Kidney capillary endothelial cell (primary cell): ENCODE results near the gene FRAT1.
"Not testable (repeated sequence)": the region's sequence is repeated elsewhere in the genome, so short reads cannot be mapped to it uniquely, and the experiment has no call there.

Source experiments
- DNase-seq: peaks from one replicate; pipeline ENCODE4 v3.0.0-alpha.2; 2018; ENCODE audit warnings: low spot score

The FRAT1 gene

DNA sequence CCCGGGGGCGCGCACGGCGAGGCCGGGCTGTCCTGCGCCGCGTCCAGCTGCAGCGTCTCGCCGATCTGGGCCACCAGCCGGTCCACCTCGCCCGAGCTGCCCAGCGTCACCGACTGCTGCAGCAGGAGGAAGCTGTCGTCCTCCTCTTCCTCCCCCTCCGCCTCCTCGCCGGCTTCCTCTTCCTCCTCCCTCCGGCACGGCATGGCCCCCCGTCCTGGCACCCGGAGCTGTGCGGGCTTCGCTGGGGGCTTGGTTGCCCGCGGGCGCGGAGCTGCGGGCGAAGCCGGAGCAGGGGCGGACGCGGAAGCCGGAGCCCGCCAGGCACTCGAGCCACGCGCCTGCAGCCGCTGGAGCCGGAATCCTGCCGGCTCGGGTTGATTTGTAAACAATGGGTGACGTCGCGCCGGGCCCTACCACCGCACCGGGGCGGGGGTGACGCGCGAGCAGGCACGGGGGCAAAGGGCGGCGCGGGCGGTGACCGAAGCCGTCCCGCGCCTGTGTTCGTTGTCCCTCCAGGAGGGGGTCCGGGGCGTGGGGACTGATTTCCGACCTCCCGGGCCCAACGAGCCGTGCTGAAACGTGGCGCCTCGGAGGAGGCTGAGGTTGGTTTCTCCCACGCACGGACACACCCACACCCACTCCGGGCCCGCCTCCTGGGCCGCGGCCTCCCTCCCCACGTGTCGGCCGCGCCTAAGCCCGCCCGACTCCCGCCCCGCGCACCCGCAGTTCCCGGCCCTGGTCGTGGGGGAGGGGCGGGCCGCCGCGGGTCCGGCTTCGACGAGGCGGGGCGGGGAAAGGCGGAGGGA lies 15.5 kb downstream of the FRAT1 start, which contains the start of gene FRAT2:
Gene FRAT2, minus strand, starts transcription at position 360 of the 806 bp plus-strand sequence. Its CDS starts 157 bp downstream, at position 203.
- DNase-seq = peak; percentile 88

DNA sequence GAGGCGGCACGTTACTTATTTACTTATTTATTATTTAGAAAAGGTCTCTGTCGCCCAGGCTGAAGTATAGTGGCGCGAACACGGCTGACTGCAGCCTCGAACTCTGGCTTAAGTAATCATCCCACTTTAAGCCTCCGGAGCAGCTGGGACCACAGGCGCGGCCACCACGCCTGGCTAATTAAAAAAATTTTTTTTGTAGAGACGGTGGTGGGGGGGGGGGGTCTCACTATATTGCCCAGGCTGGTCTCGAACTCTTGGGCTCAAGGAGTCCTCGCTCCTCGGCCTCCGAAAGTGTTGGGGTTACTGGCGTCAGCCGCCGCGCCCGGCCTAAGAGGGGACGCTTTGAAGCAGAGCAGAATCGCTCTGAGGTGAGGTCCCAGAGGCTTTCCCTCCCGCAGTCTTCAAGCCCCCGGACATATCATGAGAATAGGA lies 16.1 kb downstream of the FRAT1 start:
- no peak for DNase-seq

DNA sequence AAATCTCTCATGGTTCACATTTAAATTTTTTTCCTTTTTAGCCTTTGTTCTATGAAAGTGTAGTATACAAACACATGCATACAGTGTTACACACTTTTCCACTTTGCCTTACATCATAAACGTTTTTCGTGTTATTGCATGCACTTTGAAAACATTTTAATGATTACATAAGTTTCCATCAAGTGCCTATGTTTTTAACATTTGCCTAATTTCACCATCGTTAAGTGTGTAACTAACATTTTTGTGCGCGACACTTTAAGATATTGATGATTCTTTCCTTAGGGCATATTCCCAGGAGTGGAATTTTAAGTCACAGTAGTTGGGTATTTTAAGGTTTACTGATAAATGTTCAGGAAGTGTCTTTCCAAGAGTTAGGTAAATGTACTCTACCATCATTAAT lies 16.9 kb downstream of the FRAT1 start:
- no peak for DNase-seq

DNA sequence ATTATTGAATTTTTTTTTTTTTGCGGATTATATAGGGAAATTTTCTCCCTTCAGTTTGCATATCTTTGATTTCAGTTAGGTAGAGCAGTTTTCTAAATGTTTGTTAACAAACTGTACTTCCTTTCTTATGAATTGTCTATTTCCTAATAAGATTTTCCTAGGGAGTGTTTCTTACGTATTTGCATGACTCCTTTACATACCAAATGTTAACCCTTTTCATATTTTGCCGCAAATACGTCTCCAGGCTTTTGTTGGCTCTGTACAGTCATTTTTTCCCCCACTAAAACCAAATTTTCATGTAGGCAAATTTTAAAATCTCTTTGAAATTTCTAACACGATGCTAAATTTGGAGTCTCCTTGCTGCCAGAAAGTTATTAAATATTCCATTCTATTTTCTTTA lies 17.4 kb downstream of the FRAT1 start:
- DNase-seq = no peak

DNA sequence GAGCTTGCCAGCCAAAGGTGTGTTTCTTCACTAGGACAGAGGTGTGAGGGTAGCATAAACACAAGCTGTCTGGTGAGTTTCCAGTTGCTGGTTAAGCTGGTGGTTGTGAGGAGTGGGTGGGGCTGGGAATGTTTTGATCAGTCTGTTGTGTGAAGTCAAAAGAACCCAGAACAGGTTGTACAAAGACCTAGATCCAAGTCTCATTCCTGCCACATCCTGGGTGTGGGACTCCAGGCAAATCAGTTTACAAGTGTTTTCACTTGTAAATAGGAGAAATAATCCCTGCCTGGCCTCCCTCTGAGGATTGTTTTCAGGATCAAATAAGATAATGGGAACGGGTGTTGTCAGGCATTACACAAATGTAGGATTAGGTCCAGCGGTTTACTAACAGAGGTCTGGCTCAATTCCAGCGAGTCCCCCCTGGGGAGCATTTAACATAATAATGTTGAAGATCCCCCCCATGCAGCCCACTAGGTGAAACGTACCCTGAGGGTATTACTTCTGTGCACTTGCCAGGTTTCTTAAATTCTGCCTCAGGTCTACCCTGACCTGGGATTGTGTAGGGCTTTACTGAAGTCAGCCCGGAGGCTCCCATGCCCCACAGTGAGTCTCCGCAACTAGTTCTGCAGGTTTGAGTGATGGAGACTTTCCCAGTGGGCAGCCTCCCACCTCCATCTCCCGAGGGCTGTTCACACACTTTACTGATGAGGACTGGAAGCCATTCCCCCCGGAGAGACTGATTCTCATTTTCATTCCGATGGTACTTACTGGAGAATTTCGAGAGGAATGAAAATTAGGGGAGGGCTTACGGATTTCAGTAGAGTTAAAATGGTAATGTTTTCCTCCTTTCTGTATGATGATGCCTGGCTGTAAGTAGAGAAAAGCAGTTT lies 18.1 kb downstream of the FRAT1 start:
- DNase-seq = no peak

DNA sequence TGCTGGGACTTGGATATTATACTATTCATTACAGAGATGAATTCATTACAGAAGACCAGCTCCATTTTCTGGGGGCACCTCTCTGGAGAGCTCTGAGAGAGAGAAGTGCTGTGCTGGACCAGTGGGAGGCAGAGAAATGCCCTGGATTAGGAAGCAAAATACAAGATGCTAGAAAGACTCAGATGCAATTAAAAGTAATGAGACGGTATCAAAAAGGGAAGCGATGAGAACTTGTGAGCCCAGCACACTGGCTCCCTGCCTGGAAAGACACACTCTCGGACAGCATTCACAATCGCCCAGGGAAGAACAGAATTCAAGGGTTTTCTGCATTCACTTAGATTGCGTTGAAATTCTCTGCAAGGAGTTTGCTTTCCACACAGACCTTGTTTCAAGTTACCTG lies 19.0 kb downstream of the FRAT1 start:
- DNase-seq = no peak

DNA sequence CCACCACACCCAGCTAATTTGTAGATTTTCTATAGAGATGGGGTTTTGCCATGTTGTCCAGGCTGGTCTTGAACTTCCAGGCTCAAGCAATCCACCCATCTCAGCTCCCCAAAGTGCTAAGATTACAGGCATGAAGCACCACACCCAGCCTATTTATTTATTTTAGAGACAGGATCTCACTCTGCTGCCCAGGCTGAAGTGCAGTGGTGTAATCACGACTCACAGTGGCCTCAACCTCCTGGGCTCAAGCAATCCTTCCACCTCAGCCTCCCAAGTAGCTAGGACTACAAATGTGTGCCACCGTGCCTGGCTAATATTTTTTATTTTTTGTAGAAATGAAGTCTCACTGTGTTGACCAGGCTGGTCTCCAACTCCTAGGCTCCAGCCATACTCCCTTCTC lies 22.3 kb downstream of the FRAT1 start:
- no peak for DNase-seq

DNA sequence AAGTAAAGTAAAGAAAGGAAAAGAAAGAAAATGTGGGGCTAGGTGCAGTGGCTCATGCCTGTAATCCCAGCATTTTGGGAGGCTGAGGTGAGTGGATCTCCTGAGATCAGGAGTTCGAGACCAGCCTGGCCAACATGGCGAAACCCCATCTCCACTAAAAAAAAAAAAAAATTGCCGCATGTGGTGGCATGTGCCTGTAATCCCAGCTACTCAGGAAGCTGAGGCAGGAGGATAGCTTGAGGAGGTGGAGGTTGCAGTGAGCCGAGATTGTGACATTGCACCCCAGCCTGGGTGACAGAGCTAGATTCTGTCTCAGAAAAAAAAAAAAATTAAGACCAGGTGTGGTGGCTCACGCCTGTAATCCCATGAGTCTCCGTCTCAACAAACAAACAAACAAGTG lies 24.6 kb downstream of the FRAT1 start:
- DNase-seq = not testable (repeated sequence)

DNA sequence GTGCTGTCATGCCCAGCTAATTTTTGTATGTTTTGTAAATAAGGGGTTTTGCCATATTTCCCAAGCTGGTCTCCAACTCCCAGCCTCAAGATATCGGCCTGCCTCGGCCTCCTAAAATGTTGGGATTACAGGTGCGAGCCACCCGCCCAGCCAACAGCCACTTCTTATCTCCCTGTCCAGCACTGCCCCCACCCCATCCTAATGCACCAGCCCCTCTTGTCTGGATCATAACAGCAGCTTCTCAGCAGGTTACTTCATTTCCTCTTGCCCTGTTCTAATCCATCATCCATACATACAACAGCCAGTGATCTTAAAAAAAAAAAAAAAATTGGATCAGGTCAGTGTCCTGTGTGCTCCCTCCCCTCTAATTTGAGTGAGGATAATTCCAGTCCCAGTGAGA lies 28.2 kb downstream of the FRAT1 start:
- no peak for DNase-seq

DNA sequence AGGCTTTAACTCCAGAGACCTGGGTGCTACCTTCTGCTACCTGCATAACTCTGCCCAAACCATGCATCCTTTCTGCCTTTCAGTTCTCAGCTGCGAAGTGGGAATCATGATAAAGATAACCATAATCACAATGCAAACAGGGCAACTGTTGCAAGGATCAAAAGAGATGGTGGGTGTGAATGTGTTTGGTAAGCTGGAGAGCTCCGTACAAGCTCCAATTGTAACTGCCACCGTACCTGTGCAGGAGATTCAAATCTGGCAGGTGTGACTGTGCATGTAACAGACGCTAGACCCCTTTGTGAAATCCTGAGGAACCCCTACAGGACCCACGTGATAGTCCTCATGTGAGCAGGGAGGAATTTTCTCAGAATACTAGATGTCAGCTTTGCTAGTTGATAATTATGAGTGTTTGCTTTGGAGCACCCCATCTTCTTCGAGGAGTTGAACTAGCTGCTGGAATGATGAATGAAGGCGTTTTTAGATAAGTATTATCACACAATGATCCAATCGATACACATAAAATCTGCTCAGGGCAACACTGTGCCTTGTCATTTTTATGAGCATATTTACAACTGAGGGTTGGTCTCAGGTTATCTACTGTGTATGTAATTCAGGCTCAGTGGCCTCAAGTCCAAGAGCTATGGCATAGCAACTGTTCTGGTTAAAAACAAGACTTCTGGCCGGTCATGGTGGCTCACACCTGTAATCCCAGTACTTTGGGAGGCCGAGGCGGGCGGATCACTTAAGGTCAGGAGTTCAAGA lies 30.9 kb downstream of the FRAT1 start:
- DNase-seq = no peak

DNA sequence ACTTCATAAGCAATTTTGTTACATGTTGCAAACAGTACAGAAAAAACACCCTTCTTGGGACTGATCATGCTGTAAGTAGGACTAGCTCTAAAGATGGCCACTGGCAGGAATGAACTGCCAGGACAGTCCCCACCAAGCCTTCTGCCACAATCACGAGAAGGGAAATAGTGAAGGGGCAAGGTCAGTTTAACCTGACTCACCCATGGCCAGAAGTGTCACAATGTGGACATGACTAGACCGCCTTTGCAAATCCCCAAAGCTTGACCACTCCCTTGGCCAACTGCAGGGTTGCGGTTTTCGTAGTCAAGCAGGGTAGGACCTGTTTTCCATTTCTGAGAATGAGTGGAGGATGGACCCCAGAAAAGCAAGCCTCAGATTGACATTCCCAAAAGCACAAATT lies 34.9 kb downstream of the FRAT1 start:
- no peak for DNase-seq

DNA sequence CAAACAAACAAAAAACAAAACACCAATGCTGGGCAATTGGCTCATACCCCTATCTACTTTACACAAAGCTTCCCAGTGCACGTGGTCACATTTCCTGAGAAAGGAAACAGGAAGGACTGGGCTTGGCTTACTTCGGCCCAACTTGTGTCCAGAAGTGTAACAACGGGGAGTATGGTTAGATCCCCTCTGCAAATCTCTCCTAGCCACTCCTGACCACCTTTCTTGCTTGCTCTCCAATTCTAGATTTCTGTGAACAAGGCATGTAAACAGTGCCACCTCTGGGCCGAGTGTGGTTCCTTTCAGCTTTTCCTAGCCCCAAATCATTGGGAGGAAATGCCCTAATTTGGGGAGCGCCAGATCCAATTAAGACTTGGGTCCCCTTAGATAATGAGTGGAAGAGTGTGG lies 36.5 kb downstream of the FRAT1 start:
- peak; percentile 60 for DNase-seq

DNA sequence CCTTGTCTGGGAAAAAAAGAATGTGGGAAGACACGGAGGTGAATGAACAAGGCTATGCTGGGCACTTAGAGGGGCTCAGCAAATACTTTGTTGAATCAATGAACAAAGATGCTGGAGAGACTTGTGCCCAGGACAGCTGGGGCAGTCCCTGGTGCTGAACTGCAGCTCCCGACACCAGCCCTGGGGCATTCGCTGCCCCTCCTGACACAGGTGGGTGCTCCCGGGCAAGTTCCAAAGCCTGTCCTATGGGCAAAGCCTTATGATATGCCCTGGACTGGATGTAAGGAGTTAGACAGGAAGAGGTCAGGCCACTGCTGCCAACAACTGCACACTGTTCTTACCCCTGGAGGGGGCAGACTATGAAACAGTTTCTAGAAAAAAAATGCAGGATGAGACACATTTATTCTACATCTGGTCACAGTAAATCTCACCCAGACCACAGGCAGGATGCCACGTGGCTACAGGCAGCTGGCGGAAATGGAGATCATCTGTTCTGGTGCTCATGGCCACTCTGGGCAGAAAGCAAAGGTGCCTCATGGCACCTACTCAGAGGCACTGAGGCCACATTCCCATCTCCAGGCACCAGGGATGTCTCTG lies 37.3 kb downstream of the FRAT1 start:
- peak; percentile 46 for DNase-seq

DNA sequence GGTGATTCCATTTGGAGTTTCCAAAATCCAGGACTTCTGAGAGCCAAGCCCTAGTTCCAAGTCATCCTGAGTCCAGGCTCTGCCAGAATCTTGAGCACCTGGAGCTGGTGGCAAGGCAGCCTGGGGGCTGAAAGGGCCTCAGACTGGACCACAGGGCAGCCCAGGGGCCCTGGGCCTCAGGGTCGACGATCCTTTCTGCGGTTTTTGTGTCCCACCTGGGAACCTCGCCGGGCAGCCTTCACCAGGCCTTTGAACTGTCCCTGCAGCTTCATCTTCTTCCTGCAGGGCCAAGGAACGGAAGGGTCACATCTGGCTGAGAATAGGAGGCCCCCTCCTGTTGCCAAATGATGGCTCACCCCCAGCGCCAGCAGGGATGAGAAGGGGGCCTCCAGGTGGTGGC lies 37.8 kb downstream of the FRAT1 start:
- no peak for DNase-seq

DNA sequence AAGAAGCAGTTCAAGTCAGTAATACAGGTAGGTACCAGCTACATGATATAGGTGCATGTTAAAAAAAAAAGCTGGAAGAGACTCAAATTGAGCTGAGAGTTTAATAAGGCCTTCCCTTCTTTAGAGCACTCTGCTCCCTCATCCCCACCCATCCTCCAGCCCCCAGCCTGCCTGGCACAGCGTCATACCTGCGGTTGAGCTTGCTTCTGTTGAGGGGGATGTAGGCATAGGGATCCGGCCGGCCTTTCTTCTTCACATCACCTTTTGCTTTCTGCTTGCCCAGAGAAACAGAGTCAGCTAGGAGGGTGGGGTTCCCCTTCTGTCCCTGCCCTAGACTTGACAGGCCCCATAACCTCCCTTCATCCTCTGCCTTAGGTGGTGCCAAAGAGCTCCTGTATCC lies 39.3 kb downstream of the FRAT1 start:
- no peak for DNase-seq

DNA sequence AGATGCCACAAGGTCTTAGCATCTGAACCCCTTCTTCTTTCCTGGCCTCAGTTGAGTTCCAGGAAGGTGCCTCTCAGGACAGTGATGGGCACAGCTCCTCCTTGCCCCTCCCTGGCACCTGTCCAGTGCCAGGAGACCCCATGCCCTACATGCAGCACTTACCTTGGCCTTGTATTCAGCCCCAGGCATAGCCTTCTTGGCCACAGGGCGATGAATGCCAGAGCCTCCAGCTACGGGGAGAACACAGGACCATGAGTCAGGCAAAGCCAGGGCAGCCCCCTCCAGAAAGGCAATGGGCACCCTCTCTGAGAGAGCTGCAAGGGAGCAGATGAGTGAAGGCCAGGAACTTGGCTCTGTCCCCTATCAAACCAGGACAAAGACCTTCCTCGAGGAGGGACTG lies 39.7 kb downstream of the FRAT1 start:
- no peak for DNase-seq

DNA sequence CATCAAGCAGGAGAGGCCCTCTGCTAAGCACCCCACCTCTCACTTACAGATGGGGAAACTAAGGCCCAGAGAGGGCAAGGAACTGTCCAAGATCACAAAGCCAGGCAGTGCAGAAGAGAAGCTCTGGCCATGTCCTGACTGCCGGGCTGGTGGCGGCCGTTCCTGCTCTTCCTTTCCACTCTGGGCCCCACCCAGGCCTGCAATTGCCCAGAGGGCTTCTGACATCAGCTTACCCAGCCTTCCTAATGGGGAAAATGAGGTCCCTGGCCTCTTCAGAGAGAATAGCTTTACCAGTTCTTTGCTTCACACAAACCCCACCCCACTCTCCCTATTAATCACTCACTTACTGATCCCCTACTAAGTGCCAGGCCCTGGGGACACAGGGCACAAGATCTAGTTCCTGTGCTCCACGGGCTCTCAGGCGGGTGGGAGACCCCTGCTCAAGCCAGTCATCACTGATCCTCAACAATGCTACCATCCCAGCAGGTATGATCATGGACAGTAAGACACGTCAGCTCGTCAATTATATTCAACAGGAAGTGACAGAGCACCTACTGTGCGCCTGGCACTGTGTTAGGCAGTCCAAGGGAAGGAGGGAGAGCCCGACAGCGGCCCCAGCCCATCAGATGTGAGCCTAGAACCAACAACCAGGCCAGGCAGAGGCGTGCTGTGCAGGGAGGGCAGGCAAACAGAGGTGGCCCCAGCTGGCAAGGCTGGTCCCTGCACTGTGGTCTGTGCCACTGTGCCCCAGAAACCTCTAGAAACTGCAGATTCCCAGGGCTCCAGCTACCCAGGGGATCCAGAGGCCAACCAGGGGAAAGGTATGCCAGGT lies 41.9 kb downstream of the FRAT1 start:
- DNase-seq = no peak

DNA sequence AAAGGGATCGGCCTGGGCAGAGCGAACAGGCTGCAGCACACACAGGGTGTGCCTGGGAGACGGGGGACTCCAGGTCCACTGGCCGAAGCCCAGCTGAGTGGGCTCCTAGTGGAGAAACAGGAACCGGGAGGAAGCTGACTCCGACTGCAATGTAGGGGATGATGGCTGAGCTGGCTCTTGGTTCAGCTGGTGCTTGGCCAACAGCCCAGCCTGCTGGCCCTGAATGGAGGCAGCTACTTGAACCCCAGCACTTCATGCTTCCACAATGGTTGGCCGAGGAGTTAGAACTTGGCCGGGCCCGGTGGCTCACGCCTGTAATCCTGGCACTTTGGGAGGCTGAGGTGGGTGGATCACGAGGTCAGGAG lies 42.4 kb downstream of the FRAT1 start:
- no peak for DNase-seq

DNA sequence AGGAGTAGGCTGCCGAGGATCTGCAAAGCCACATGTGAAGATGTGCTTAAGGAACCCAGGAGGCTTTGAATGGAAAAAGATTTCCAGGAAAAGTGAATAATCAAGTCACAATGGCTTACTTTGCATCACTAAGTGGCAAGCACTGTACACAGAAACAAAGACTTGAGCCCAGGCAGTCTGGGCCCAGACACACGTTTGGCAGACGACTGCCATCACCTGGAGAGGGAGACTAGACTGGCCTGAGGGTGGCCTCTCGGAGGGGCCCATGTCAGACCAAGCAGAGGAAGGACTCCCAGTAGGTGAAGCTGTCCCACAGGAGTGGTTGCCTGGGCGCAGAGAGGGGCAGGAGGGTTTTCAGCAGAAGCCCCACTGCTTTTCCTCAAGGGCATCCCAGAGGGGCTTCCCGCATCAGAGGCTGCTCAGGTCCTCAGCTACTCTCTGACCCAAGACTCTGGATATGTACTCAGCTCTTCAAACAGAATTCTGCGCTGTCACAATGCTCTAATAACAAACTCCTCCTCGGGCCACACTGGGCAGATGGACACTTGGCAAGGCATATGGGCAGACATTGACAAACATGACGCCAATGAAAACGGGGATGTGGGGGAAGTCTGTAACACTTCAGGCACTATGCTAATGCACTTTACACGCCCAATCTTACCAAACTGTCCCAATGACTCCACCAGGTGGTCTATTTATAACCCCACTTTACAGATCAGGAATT lies 43.4 kb downstream of the FRAT1 start:
- no peak for DNase-seq

DNA sequence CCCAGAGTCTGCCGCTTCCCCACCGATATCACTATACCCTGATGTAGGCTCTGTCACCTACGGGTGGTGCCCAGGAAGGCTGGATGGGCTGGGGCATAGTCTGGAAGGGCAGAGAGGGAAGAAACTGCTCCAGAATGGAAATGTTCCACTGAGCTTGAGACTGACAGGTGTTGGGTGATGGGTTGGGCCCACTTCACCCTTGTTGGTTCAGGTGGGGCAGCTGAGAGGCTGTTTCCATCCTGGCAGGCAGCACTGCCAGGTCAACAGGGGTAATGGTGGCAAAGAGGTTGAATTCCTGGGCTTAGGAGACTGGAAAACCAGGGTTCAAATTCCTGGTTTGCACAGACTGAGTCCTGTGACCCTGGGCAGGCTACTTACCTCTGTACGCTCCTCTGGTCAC lies 44.0 kb downstream of the FRAT1 start:
- no peak for DNase-seq
